ENCODE measurements around the gene TTC33. TPM values are rescaled to one million over a fixed set of nuclear protein-coding genes. Genes with fewer than 3 reads are reported as not detected.
"Not testable (repeated sequence)": the region's sequence is repeated elsewhere in the genome, so short reads cannot be mapped to it uniquely, and the experiment has no call there.

Gene TTC33
- total and polyA plus RNA-seq, 5 experiments from 2014 or later = 8.4 to 18.9 (median 14.8) TPM

DNA sequence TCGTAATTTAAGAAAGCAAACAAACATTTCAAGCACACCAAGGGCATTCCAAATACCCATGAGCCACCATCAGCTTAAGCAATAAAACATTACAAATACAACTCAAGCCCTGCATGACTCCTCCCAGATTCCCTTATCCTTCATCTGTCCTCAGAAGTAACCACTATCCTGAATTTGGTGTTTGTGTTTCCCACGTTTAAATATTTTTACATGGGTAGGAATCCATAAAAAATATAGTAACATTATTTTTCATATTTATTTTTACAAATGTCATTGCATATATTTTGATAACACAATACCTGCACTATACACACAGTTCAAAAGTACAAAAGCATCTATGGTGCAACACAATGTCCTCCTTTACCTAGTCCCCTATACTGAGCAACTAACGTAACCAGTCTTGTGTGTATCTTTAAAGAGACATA, 36.0 kb upstream of the TTC33 start:
- ATAC-seq (no peak), DNase-seq (no peak)
- Mint-ChIP-seq H3K9me3 (no peaks in the 10 kb centered on the region), H3K27ac (no peak overlapping the region), H3K36me3 (peaks cover 10 to 37% (median 17%) of the 10 kb centered on the region in 3 donors), H3K4me1 (peaks cover 27 to 81% (median 75%) of the 10 kb centered on the region in 4 donors), H3K27me3 (no peaks in the 10 kb centered on the region), H3K4me3 (no peak overlapping the region)
- POLR2A ChIA-PET = no interaction called here

DNA sequence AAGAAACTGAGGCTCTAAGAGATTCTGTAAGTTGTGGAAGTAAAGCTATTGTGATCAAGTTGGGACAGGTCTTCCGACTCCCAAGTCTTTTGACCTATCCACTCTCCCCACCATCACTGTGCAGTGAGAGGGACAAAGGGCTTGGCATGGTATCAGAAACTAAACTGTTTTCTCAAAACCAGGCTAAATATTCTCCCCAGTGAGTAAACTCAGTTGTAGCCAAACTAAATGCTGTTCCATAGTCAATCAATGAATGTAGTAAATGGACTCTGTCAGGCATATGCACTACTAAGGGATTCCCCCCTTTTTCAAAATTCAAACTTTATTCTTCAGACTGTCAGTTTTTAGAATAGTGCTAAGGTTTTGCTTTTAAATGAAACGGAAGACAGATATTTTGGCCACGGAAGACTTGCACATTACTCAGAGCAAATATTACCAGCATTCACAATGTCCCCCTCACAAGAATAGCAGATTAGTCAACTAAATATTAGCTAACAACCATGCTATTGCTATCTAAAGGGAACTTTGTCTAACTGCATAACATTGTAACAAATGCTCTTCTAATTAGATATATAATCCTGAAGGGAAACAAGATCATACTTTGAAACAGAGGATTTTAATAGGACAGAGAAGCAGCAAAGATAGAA, 35.3 kb upstream of the TTC33 start:
- peak overlapping the region in 1 of 10 donors; percentile 14 for H3K4me3 Mint-ChIP-seq
- peaks cover 27 to 80% (median 73%) of the 10 kb centered on the region in 4 donors for H3K4me1 Mint-ChIP-seq

DNA sequence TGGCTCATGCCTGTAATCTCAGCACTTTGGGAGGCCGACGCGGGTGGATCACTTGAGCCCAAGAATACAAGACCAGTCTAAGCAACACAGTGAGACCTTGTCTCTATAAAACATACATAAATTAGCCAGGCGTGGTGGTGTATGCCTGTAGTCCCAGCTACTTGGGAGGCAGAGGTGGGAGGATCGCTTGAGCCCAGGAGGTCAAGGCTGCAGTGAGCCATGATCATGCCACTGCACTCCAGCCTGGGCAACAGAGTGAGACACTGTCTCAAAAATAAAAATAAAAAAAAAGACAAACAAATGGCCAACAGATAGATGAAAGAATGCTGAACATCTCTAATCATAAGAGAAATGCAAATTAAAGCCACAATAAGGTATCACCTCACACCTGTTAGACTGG, 33.2 kb upstream of the TTC33 start:
- H3K4me3 Mint-ChIP-seq, H3K9me3 Mint-ChIP-seq, DNase-seq, H3K27me3 Mint-ChIP-seq, ATAC-seq, POLR2A ChIA-PET: not testable (repeated sequence)
- Mint-ChIP-seq H3K27ac (peak overlapping the region in 4 of 10 donors; percentile 8 to 67 (median 32)), H3K36me3 (peaks cover 10 to 38% (median 15%) of the 10 kb centered on the region in 3 donors), H3K4me1 (peaks cover 27 to 76% (median 69%) of the 10 kb centered on the region in 4 donors)

More for the DNA sequence above, 35.3 kb upstream of the TTC33 start:
- Mint-ChIP-seq H3K27me3 (no peaks in the 10 kb centered on the region), H3K9me3 (no peaks in the 10 kb centered on the region), H3K36me3 (peaks cover 10 to 41% (median 19%) of the 10 kb centered on the region in 3 donors), H3K27ac (peak overlapping the region in 3 of 10 donors; percentile 29 to 61 (median 42))
- DNase-seq = no peak
- no peak for ATAC-seq
- POLR2A ChIA-PET = no interaction called here

DNA sequence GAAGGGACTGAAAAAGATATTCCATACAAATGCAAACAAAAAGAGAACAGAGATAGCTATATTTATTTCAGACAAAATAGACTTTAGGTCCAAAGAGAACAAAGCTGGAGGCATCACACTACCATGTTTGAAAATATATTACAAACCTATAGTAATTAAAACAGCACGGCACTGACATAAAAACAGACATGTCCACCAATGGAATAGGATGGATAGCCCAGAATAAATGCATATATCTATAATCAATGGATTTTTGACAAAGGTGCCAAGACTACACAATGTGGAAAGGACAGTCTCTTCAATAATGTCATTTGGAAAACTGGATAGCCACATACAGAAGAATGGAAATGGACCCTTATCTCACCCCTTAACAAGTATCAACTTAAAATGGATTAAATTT, 32.2 kb upstream of the TTC33 start:
- Mint-ChIP-seq H3K27ac (no peak overlapping the region), H3K4me3 (no peak overlapping the region), H3K9me3 (no peaks in the 10 kb centered on the region), H3K4me1 (peaks cover 22 to 74% (median 65%) of the 10 kb centered on the region in 4 donors), H3K36me3 (peaks cover 10 to 34% (median 15%) of the 10 kb centered on the region in 3 donors), H3K27me3 (no peaks in the 10 kb centered on the region)
- DNase-seq (no peak), ATAC-seq (no peak)
- POLR2A ChIA-PET = no interaction called here

DNA sequence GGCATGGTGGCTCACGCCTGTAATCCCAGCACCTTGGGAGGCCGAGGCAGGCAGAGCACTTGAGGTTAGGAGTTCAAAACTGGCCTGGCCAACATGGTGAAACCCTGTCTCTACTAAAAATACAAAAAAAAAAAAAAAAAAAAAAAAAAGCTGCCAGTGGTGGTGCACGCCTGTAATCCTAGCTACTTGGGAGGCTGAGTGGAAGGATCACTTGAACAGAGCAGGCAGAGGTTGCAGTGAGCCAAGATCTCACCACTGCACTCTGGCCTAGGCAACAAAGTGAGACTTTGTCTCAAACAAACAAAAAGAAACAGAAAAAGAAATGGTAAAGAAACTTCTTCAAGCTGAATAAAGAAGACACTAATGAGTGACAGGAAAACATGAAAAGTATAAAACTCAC, 30.9 kb upstream of the TTC33 start:
- DNase-seq, H3K27me3 Mint-ChIP-seq, H3K4me3 Mint-ChIP-seq, ATAC-seq, POLR2A ChIA-PET, H3K9me3 Mint-ChIP-seq: not testable (repeated sequence)
- Mint-ChIP-seq H3K27ac (peak overlapping the region in 2 of 10 donors; percentile 2 to 66), H3K4me1 (peaks cover 30 to 81% (median 73%) of the 10 kb centered on the region in 4 donors), H3K36me3 (peaks cover 10 to 37% (median 15%) of the 10 kb centered on the region in 3 donors)

DNA sequence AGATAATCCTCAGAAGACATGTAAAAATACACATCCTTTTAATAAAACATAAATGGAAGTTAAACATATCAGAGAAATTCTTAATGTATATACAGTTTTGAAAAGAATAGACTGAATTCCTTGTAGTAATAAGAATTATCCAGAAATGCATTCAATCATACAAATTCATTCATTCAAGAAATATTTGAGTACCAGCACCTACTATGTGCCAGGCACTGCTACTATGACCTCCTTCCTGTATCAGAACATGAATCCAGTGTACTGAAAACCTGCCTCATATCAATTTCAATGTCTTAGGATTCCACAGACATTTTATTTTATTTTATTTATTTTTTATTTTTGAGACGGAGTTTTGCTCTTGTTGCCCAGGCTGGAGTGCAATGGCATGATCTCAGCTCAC, 29.2 kb upstream of the TTC33 start:
- Mint-ChIP-seq H3K4me1 (peaks cover 26 to 78% (median 74%) of the 10 kb centered on the region in 4 donors), H3K27ac (peak overlapping the region in 1 of 10 donors; percentile 9), H3K27me3 (no peaks in the 10 kb centered on the region), H3K4me3 (no peak overlapping the region), H3K36me3 (peaks cover 10 to 36% (median 15%) of the 10 kb centered on the region in 3 donors), H3K9me3 (no peaks in the 10 kb centered on the region)
- ATAC-seq = no peak
- no peak for DNase-seq
- POLR2A ChIA-PET = interaction anchor here (0.7 kb wide), 1 partner anchor 8 kb away, joined by 3 read pairs; no protein-coding TSS in a partner anchor

DNA sequence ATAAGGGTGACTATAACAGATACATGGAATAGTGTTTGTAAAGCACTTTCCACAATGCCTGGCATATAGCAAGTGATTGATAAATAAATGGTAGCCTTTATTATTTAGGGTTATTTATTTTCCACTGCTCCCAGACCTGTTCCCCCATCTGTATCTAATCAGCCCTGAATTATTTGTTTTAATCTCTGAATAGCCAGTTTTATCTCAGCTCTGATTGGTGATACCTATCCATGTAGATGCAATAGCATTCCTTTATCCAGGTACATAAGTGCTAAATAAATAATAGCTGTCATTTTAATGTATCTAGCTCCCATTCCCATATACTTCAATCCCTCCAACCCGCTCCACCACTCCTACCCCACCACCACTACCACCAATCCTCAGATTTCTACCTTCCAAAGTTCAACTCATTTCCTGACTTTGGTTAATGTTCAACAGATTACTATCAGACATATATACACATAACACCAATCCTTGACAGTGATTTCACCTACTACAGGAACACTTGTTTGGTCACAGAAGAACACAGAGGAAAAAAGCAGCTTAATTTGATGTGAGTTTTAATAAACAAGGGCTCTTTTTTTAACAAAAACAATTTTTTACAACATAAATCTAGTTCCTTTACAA, 28.4 kb upstream of the TTC33 start:
- peaks cover 28 to 77% (median 73%) of the 10 kb centered on the region in 4 donors for H3K4me1 Mint-ChIP-seq
- no peaks in the 10 kb centered on the region for H3K9me3 Mint-ChIP-seq
- DNase-seq (no peak), ATAC-seq (no peak)
- H3K27ac Mint-ChIP-seq = peak overlapping the region in 3 of 10 donors; percentile 35 to 58 (median 58)
- H3K27me3 Mint-ChIP-seq = no peaks in the 10 kb centered on the region
- POLR2A ChIA-PET = interaction anchor here (0.7 kb wide), 1 partner anchor 8 kb away, joined by 3 read pairs; no protein-coding TSS in a partner anchor
- H3K36me3 Mint-ChIP-seq = peaks cover 10 to 36% (median 15%) of the 10 kb centered on the region in 3 donors
- H3K4me3 Mint-ChIP-seq = peak overlapping the region in 2 of 10 donors; percentile 5 to 19

DNA sequence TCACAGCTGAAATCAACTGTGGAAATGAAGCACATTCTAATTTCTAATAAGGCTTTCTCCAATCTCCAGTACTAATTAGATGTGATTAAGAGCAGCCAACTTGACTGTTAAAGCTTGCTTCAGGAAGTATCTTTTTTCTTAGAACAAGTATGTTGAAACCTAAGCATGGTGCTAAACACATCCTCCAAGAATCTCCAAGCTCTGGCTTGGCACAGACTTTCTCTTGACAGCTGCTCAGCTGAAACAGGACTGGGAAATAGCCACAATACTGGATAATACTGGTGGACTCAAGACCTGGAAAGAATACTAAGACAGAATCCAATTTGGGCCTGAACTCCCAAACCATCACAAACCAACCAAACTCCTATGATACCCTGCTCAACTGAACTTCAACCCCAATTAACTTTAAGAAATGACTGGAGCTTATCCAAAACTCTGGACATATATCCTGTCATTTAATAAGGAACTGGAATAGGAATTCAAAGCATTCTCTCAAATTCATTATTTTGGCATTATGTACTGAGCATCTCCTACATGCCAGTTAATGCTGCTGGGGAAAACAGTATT, 26.2 kb upstream of the TTC33 start:
- Mint-ChIP-seq H3K4me1 (peaks cover 23 to 64% (median 58%) of the 10 kb centered on the region in 4 donors), H3K9me3 (no peaks in the 10 kb centered on the region), H3K27ac (peak overlapping the region in 3 of 10 donors; percentile 9 to 61 (median 59)), H3K4me3 (no peak overlapping the region), H3K27me3 (no peaks in the 10 kb centered on the region), H3K36me3 (peaks cover 0 to 31% (median 2%) of the 10 kb centered on the region in 3 donors)
- POLR2A ChIA-PET = no interaction called here
- ATAC-seq (no peak), DNase-seq (no peak)

DNA sequence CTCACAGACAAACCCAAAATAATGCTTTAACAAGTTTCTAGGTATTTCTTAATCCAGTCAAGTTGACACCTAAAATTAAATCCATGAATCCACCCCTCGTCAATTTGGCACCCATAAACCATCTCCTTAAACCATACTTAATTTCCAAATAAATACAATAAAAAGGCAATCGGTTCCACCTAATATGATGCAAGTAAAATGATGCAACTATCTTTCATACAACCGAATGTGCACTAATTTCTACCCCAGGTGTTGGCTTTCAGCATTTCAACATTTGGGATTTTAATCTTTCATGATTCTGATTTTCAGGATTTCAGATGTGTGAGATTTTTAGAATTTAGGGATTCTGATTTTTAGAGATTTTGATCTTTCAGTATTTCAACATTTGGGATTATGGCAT, 25.1 kb upstream of the TTC33 start:
- H3K27ac Mint-ChIP-seq = peak overlapping the region in 2 of 10 donors; percentile 1 to 13

DNA sequence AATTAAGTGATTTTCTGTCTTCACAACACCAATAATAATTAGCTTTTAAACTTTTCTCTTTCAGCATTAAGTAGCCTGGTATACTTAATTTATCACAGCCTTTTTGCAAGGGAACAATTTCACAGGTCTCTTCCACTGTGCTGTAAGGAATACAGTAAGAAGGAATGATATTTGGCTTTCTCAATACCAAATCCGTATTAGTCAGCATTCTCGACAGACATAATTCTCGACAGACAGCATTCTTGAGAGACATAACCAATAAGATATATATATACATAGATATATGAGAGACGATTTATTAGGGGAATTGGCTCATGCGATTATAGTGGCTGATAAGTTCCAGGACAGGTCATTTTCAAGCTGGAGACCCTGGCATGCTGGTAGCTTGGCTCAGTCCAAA, 24.4 kb upstream of the TTC33 start:
- POLR2A ChIA-PET = no interaction called here
- no peak overlapping the region for H3K4me3 Mint-ChIP-seq
- peaks cover 25 to 59% (median 54%) of the 10 kb centered on the region in 4 donors for H3K4me1 Mint-ChIP-seq
- H3K9me3 Mint-ChIP-seq = no peaks in the 10 kb centered on the region
- peaks cover 0 to 37% (median 0%) of the 10 kb centered on the region in 3 donors for H3K36me3 Mint-ChIP-seq
- no peak for DNase-seq
- peak overlapping the region in 1 of 10 donors; percentile 3 for H3K27ac Mint-ChIP-seq
- ATAC-seq = no peak
- H3K27me3 Mint-ChIP-seq = no peaks in the 10 kb centered on the region

More for the DNA sequence above, 25.1 kb upstream of the TTC33 start:
- no peak overlapping the region for H3K4me3 Mint-ChIP-seq
- peaks cover 27 to 61% (median 60%) of the 10 kb centered on the region in 4 donors for H3K4me1 Mint-ChIP-seq
- peaks cover 0 to 36% (median 0%) of the 10 kb centered on the region in 3 donors for H3K36me3 Mint-ChIP-seq
- ATAC-seq (no peak), DNase-seq (no peak)
- POLR2A ChIA-PET = no interaction called here
- H3K9me3 Mint-ChIP-seq = no peaks in the 10 kb centered on the region
- H3K27me3 Mint-ChIP-seq = no peaks in the 10 kb centered on the region

DNA sequence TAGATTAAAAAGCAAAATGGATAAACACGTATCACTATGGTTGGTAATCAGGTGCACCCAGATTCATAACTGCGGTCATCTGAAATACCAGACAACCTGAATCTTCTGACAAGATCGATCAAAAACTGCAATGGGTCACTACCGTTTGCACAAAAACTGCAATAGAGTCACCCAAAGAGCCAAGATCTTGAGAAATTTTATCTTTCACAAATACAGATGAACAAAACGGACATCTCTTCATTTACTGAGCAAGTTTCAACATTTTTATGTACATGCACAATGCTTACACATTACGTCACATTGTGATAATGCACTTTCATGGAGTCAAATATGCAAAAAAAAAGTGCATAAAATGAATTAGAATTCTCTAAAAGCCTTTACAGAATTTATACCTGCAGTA, 23.8 kb upstream of the TTC33 start:
- no peaks in the 10 kb centered on the region for H3K9me3 Mint-ChIP-seq
- H3K4me3 Mint-ChIP-seq = no peak overlapping the region
- POLR2A ChIA-PET = no interaction called here
- H3K4me1 Mint-ChIP-seq = peaks cover 25 to 56% (median 52%) of the 10 kb centered on the region in 4 donors
- H3K27me3 Mint-ChIP-seq = no peaks in the 10 kb centered on the region
- no peak for ATAC-seq
- H3K27ac Mint-ChIP-seq = no peak overlapping the region
- no peak for DNase-seq
- peaks cover 0 to 42% (median 0%) of the 10 kb centered on the region in 3 donors for H3K36me3 Mint-ChIP-seq

DNA sequence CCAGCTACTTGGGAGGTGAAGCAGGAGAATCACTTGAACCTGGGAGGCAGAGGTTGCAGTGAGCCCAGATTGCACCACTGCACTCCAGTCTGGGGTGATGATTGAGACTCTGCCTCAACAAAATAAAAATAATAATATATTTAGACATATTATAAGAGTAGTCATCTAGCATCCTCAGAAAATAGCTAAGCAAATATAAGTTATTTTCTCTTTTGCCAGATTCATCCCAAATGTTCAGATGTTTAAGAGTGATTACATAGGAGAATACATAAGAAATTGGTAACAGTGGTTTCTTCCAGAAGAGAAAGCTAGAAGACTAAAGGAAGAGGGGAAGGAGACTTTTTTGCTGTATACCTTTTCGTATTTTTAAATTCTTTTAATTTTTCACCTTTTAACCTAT, 22.4 kb upstream of the TTC33 start:
- ATAC-seq (no peak), DNase-seq (no peak)
- Mint-ChIP-seq H3K27ac (peak overlapping the region in 2 of 10 donors; percentile 14 to 53), H3K4me3 (no peak overlapping the region), H3K4me1 (peaks cover 21 to 47% (median 39%) of the 10 kb centered on the region in 4 donors), H3K9me3 (no peaks in the 10 kb centered on the region), H3K27me3 (no peaks in the 10 kb centered on the region), H3K36me3 (peaks cover 0 to 56% (median 3%) of the 10 kb centered on the region in 3 donors)
- POLR2A ChIA-PET = no interaction called here

DNA sequence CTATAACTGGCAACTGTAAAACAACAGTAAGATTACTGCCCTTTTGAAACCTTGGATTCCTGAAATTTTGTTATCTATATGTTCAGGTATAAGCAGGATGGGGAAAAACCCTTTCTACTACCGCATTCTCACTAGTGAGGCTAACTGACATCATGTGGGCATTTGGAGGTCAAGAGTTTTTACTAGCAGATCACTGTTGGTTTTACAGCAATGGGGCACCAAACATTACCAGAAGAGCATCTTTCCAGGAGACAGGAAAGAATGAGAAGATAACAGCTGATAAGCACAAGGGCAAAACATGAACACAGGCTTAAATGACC, 20.9 kb upstream of the TTC33 start:
- POLR2A ChIA-PET = no interaction called here
- Mint-ChIP-seq H3K36me3 (peaks cover 0 to 64% (median 3%) of the 10 kb centered on the region in 3 donors), H3K4me3 (no peak overlapping the region), H3K27me3 (no peaks in the 10 kb centered on the region), H3K4me1 (peaks cover 14 to 35% (median 27%) of the 10 kb centered on the region in 4 donors), H3K27ac (peak overlapping the region in 3 of 10 donors; percentile 17 to 38 (median 36)), H3K9me3 (no peaks in the 10 kb centered on the region)
- no peak for ATAC-seq
- no peak for DNase-seq
